GM18526 (cell line): ENCODE measurements around the gene BFSP2.

Experiments used
- POLR2A ChIP-seq: IDR thresholded peaks from 3 replicates; pipeline ENCODE4 v1.6.1; 2011; ENCODE audit not compliant: insufficient read length; ENCODE audit errors: extremely low read depth

BFSP2 gene

GRCh38 chr3:133394561-133395311 is 5.1 kb upstream of the BFSP2 start:
- no peak for TF ChIP-seq POLR2A

- TF ChIP-seq POLR2A: no peak
Measured at GRCh38 chr3:133396906-133397305, 3.0 kb upstream of the BFSP2 start.

GRCh38 chr3:133401374-133402135 is 1.7 kb downstream of the BFSP2 start:
- no peak for TF ChIP-seq POLR2A

GRCh38 chr3:133404920-133405319 is 5.1 kb downstream of the BFSP2 start:
- TF ChIP-seq POLR2A: no peak

GRCh38 chr3:133408366-133408765 is 8.5 kb downstream of the BFSP2 start:
- no peak for TF ChIP-seq POLR2A

GRCh38 chr3:133408961-133409360 is 9.1 kb downstream of the BFSP2 start:
- no peak for TF ChIP-seq POLR2A

- no peak for TF ChIP-seq POLR2A
Measured at GRCh38 chr3:133410191-133410892, 10.5 kb downstream of the BFSP2 start.

- no peak for TF ChIP-seq POLR2A
Measured at GRCh38 chr3:133412183-133413132, 12.6 kb downstream of the BFSP2 start.

- TF ChIP-seq POLR2A: no peak
Measured at GRCh38 chr3:133413161-133414020, 13.5 kb downstream of the BFSP2 start.

GRCh38 chr3:133414021-133414392 is 14.2 kb downstream of the BFSP2 start:
- no peak for TF ChIP-seq POLR2A

GRCh38 chr3:133418361-133418760 is 18.5 kb downstream of the BFSP2 start:
- TF ChIP-seq POLR2A: no peak

- TF ChIP-seq POLR2A: no peak
Measured at GRCh38 chr3:133419151-133419909, 19.5 kb downstream of the BFSP2 start.
